K562 (cell line): ENCODE measurements around the gene CLTB. TPM values are rescaled to one million over a fixed set of nuclear protein-coding genes. Genes with fewer than 3 reads are reported as not detected.

ENCODE experiments used
- CEBPG ChIP-seq, 3 experiments: fragments of 200-800 bp in 1 of 3; sonication (Bioruptor generic) in 1 of 3; sonication (generic) in 1 of 3; formaldehyde crosslinking in 1 of 3; IDR thresholded peaks in 2 of 3; conservative IDR thresholded peaks in 1 of 3; 2 replicates each; pipeline versions ENCODE4 v1.6.1 to v1.8.0; 2016 to 2022; ENCODE audit warnings: missing compliant biosample characterization in 2 of 3, missing genetic modification characterization in 2 of 3, mild to moderate bottlenecking in 1 of 3, missing genetic modification reagents in 1 of 3
- CREM ChIP-seq: IDR thresholded peaks from 2 replicates; pipeline ENCODE4 v1.6.1; 2014; ENCODE audit warnings: antibody characterized with exemption, low read depth
- ELF2 ChIP-seq: fragments of 250-450 bp; sonication (Bioruptor Pico); IDR thresholded peaks from 2 replicates; pipeline ENCODE4 v1.5.0; 2021; ENCODE audit warnings: mild to moderate bottlenecking
- FOXA1 ChIP-seq: fragments of 450-650 bp; IDR thresholded peaks from 2 replicates; pipeline ENCODE4 v1.6.1; 2016; ENCODE audit warnings: mild to moderate bottlenecking, borderline replicate concordance
- FOXK1 ChIP-seq: sonication (generic); formaldehyde crosslinking; IDR thresholded peaks from 2 replicates; pipeline ENCODE4 v1.8.0; 2022; ENCODE audit warnings: missing genetic modification reagents, mild to moderate bottlenecking, borderline replicate concordance
- FOXP1 ChIP-seq: sonication (generic); formaldehyde crosslinking; IDR thresholded peaks from 2 replicates; pipeline ENCODE4 v1.8.0; 2022; ENCODE audit warnings: mild to moderate bottlenecking, missing genetic modification reagents
- HMGXB4 ChIP-seq: sonication (generic); formaldehyde crosslinking; IDR thresholded peaks from 2 replicates; pipeline ENCODE4 v1.8.1; 2023; ENCODE audit warnings: mild to moderate bottlenecking, missing genetic modification reagents
- KLF1 ChIP-seq: fragments of 450-650 bp; IDR thresholded peaks from 2 replicates; pipeline ENCODE4 v1.6.1; 2016; ENCODE audit warnings: missing genetic modification characterization, missing compliant biosample characterization
- LARP7 ChIP-seq: fragments of 450-650 bp; IDR thresholded peaks from 2 replicates; pipeline ENCODE4 v1.6.1; 2016
- MYC ChIP-seq, 2 experiments: fragments of 250-450 bp in 1 of 2; sonication (Bioruptor Pico) in 1 of 2; IDR thresholded peaks; 2 replicates each; pipeline versions ENCODE4 v1.5.1 to v1.6.1; 2012 to 2021; ENCODE audit warnings: low read depth in 2 of 2, borderline replicate concordance in 1 of 2, improper control_type of control experiment in 1 of 2, low read length in 1 of 2, mild to moderate bottlenecking in 1 of 2, moderate library complexity in 1 of 2
- POLR2A ChIP-seq: fragments of 450-650 bp; conservative IDR thresholded peaks from 2 replicates; pipeline ENCODE4 v1.6.1; 2016
- RBBP5 ChIP-seq: fragments of 200-600 bp; sonication (generic); IDR thresholded peaks from 2 replicates; pipeline ENCODE4 v1.6.1; 2012; ENCODE audit warnings: borderline replicate concordance, mild to moderate bottlenecking, low read length, control low read depth, inconsistent platforms; ENCODE audit not compliant: insufficient read depth, poor library complexity, severe bottlenecking
- SNRNP70 ChIP-seq: fragments of 200-400 bp; formaldehyde crosslinking; optimal IDR thresholded peaks from 2 replicates; pipeline ENCODE3; 2017; ENCODE audit warnings: low read depth, low read length
- U2AF2 ChIP-seq: fragments of 200-400 bp; formaldehyde crosslinking; optimal IDR thresholded peaks from 2 replicates; pipeline ENCODE3; 2017; ENCODE audit warnings: low read depth, mild to moderate bottlenecking, low read length
- ZFP1 ChIP-seq: fragments of 450-650 bp; formaldehyde crosslinking; IDR thresholded peaks from 2 replicates; pipeline ENCODE4 v1.4.0; 2020; ENCODE audit warnings: mild to moderate bottlenecking, mixed read lengths
- ZNF444 ChIP-seq: fragments of 250-450 bp; sonication (Bioruptor Pico); IDR thresholded peaks from 2 replicates; pipeline ENCODE4 v1.4.0; 2020; ENCODE audit warnings: mild to moderate bottlenecking, moderate library complexity
- polyA plus RNA-seq, 8 experiments: library from polyadenylated mRNA; depleted of rRNA in 4 of 8; stranded (reverse) in 5 of 8; unstranded in 3 of 8; fragments of >200 nt; fragmentation: Nextera tagmentation in 2 of 8; fragmentation: Illumina TruSeq in 1 of 8; extraction: Ambion mirVana in 2 of 8; extraction: Trizol in 1 of 8; gene quantifications; 2 replicates each; pipeline versions ENCODE4 v1.2.1 to v1.2.3, GENCODE V29; 2011 to 2014; ENCODE audit warnings: inconsistent platforms in 1 of 8, missing spikeins in 1 of 8
- total RNA-seq, 7 experiments: library from RNA; depleted of rRNA in 6 of 7; stranded (reverse); fragments of >200 nt in 6 of 7; fragmentation: Illumina TruSeq in 2 of 7; extraction: Trizol in 2 of 7; gene quantifications; 2 replicates each; pipeline versions ENCODE4 v1.2.1 to v1.2.3, GENCODE V29; 2011 to 2021; ENCODE audit warnings: low replicate concordance in 1 of 7
- TF ChIP-seq, protein P1 (sequence below): fragments of 450-650 bp; IDR thresholded peaks from 2 replicates; pipeline ENCODE4 v1.6.1; 2017; ENCODE audit warnings: antibody characterized with exemption, mild to moderate bottlenecking
- TF ChIP-seq, protein P2 (sequence below), 3 experiments: fragments of 200-800 bp in 1 of 3; fragments of 250-450 bp in 1 of 3; fragments of 450-650 bp in 1 of 3; sonication (Bioruptor Pico) in 1 of 3; sonication (Bioruptor generic) in 1 of 3; formaldehyde crosslinking in 1 of 3; IDR thresholded peaks; 2 replicates each; pipeline versions ENCODE4 v1.6.1 to v1.8.0; 2016 to 2022; ENCODE audit warnings: mild to moderate bottlenecking in 2 of 3, missing genetic modification characterization in 2 of 3, missing compliant biosample characterization in 1 of 3, moderate library complexity in 1 of 3

Gene CLTB
- total and polyA plus RNA-seq, 9 of the 15 experiments (the other 6 are each of a cell fraction or from before 2014, with no cell fraction given) = 1.8 to 117 (median 39.0) TPM

DNA sequence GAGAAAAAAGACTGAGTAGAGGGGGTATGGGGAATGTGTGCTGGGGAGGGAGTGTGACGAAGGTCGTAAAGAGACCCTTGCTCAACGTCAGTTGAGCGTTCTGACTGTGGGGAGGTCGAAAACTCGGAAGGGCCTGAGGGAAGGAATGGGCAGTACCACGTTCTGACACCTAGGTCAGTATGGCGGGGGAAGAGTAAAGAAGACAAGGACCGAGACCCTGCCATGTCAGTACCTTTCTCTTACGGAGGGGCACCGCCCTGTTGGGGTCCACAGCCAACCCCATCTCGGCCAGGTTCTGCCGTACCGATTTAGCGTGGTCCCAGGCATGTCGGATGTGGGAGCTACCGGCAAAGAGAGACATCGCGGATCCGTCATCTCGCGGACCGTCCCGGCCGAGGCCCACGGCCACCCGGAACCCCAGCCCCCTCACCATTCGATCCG lies 28.3 kb downstream of the CLTB start (continued):
- TF ChIP-seq CEBPG (CRISPR knock-in tag; IDR thresholded peaks at IDR 0.05) (0 out of 2 replicates have a peak, but pooled peaks have one; percentile 17), CEBPG (tag; conservative IDR thresholded peaks at IDR 0.05 in 1 of 2, IDR thresholded peaks at IDR 0.05 in 1 of 2) (no peak), POLR2A (no peak), CREM (0 out of 2 replicates have a peak, but pooled peaks have one; percentile 35), KLF1 (tag) (no peak), HMGXB4 (no peak), U2AF2 (no peak), FOXP1 (peak; percentile 78; the same call in 1 of the 2 replicates), LARP7 (peak; percentile 65; the same call in 1 of the 2 replicates), RBBP5 (peak; percentile 65), FOXA1 (no peak), ELF2 (CRISPR knock-in tag) (no peak), ZFP1 (no peak), FOXK1 (CRISPR knock-in tag) (peak; percentile 30; the same call in 1 of the 2 replicates), ZNF444 (CRISPR knock-in tag) (no peak), SNRNP70 (no peak), MYC (IDR thresholded peaks at IDR 0.05; ENCODE audit: low read depth, low read length) (no peak), MYC (CRISPR knock-in tag; IDR thresholded peaks at IDR 0.05; ENCODE audit: borderline replicate concordance, low read depth) (peak; percentile 94)
- TF ChIP-seq, protein P1, sequence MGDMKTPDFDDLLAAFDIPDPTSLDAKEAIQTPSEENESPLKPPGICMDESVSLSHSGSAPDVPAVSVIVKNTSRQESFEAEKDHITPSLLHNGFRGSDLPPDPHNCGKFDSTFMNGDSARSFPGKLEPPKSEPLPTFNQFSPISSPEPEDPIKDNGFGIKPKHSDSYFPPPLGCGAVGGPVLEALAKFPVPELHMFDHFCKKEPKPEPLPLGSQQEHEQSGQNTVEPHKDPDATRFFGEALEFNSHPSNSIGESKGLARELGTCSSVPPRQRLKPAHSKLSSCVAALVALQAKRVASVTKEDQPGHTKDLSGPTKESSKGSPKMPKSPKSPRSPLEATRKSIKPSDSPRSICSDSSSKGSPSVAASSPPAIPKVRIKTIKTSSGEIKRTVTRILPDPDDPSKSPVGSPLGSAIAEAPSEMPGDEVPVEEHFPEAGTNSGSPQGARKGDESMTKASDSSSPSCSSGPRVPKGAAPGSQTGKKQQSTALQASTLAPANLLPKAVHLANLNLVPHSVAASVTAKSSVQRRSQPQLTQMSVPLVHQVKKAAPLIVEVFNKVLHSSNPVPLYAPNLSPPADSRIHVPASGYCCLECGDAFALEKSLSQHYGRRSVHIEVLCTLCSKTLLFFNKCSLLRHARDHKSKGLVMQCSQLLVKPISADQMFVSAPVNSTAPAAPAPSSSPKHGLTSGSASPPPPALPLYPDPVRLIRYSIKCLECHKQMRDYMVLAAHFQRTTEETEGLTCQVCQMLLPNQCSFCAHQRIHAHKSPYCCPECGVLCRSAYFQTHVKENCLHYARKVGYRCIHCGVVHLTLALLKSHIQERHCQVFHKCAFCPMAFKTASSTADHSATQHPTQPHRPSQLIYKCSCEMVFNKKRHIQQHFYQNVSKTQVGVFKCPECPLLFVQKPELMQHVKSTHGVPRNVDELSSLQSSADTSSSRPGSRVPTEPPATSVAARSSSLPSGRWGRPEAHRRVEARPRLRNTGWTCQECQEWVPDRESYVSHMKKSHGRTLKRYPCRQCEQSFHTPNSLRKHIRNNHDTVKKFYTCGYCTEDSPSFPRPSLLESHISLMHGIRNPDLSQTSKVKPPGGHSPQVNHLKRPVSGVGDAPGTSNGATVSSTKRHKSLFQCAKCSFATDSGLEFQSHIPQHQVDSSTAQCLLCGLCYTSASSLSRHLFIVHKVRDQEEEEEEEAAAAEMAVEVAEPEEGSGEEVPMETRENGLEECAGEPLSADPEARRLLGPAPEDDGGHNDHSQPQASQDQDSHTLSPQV = 0 out of 2 replicates have a peak, but pooled peaks have one; percentile 28
- TF ChIP-seq, protein P2, sequence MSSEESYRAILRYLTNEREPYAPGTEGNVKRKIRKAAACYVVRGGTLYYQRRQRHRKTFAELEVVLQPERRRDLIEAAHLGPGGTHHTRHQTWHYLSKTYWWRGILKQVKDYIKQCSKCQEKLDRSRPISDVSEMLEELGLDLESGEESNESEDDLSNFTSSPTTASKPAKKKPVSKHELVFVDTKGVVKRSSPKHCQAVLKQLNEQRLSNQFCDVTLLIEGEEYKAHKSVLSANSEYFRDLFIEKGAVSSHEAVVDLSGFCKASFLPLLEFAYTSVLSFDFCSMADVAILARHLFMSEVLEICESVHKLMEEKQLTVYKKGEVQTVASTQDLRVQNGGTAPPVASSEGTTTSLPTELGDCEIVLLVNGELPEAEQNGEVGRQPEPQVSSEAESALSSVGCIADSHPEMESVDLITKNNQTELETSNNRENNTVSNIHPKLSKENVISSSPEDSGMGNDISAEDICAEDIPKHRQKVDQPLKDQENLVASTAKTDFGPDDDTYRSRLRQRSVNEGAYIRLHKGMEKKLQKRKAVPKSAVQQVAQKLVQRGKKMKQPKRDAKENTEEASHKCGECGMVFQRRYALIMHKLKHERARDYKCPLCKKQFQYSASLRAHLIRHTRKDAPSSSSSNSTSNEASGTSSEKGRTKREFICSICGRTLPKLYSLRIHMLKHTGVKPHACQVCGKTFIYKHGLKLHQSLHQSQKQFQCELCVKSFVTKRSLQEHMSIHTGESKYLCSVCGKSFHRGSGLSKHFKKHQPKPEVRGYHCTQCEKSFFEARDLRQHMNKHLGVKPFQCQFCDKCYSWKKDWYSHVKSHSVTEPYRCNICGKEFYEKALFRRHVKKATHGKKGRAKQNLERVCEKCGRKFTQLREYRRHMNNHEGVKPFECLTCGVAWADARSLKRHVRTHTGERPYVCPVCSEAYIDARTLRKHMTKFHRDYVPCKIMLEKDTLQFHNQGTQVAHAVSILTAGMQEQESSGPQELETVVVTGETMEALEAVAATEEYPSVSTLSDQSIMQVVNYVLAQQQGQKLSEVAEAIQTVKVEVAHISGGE (CRISPR knock-in tag; IDR thresholded peaks at IDR 0.05) = peak in 1 of 3 experiments; percentile 19; a peak in 1 of 6 replicates
